ENCODE measurements around the gene SMIM35. TPM values are rescaled to one million over a fixed set of nuclear protein-coding genes. Genes with fewer than 3 reads are reported as not detected.
"Not testable (repeated sequence)": the region's sequence is repeated elsewhere in the genome, so short reads cannot be mapped to it uniquely, and the experiment has no call there.

The SMIM35 gene
- total RNA-seq, 1 donor from 2014 or later, result not detected

GRCh38 chr11:118079491-118079890, 7.3 kb downstream of the SMIM35 start:
- DNase-seq, result no peak

- DNase-seq, result no peak
Measured at GRCh38 chr11:118078911-118079411, 7.8 kb downstream of the SMIM35 start.

GRCh38 chr11:118076754-118077281, 9.9 kb downstream of the SMIM35 start, which contains the start of gene TMPRSS4:
Gene TMPRSS4, plus strand, starts transcription at chr11:118077078. Its CDS starts 225 bp downstream, at chr11:118077303.
- no peak for DNase-seq

- no peak for DNase-seq
Measured at GRCh38 chr11:118074785-118075184, 12.0 kb downstream of the SMIM35 start.

- no peak for DNase-seq
Measured at GRCh38 chr11:118074091-118074685, 12.6 kb downstream of the SMIM35 start.

- DNase-seq, result no peak
Measured at GRCh38 chr11:118073554-118073953, 13.2 kb downstream of the SMIM35 start.

- DNase-seq, result no peak
Measured at GRCh38 chr11:118071416-118072030, 15.2 kb downstream of the SMIM35 start.

- DNase-seq, result no peak
Measured at GRCh38 chr11:118068945-118069612, 17.7 kb downstream of the SMIM35 start.

- no peak for DNase-seq
Measured at GRCh38 chr11:118068206-118068944, 18.4 kb downstream of the SMIM35 start.

GRCh38 chr11:118067006-118067405, 19.8 kb downstream of the SMIM35 start:
- no peak for DNase-seq

GRCh38 chr11:118065384-118065783, 21.4 kb downstream of the SMIM35 start:
- DNase-seq, result no peak

- no peak for DNase-seq
Measured at GRCh38 chr11:118064956-118065355, 21.8 kb downstream of the SMIM35 start.

- DNase-seq, result not testable (repeated sequence)
Measured at GRCh38 chr11:118062631-118063030, 24.1 kb downstream of the SMIM35 start.

GRCh38 chr11:118062181-118062580, 24.6 kb downstream of the SMIM35 start:
- DNase-seq, result not testable (repeated sequence)

GRCh38 chr11:118061586-118062125, 25.1 kb downstream of the SMIM35 start:
- no peak for DNase-seq

GRCh38 chr11:118060869-118061268, 25.9 kb downstream of the SMIM35 start:
- no peak for DNase-seq

- no peak for DNase-seq
Measured at GRCh38 chr11:118060081-118060661, 26.6 kb downstream of the SMIM35 start.

- no peak for DNase-seq
Measured at GRCh38 chr11:118059246-118059940, 27.4 kb downstream of the SMIM35 start.

- no peak for DNase-seq
Measured at GRCh38 chr11:118058311-118059245, 28.2 kb downstream of the SMIM35 start.
